IPS-15b (cell line): ENCODE results near the gene LLGL1.

ENCODE experiments used
- H3K27me3 ChIP-seq: one replicate; pipeline ENCODE4 v1.6.1; 2013; ENCODE audit warnings: low read length; ENCODE audit not compliant: control insufficient read depth, insufficient read depth
- H3K36me3 ChIP-seq: one replicate; pipeline ENCODE4 v1.6.1; 2013; ENCODE audit warnings: low read length; ENCODE audit not compliant: control insufficient read depth, insufficient read depth
- H3K4me1 ChIP-seq: one replicate; pipeline ENCODE4 v1.6.1; 2013; ENCODE audit warnings: mild to moderate bottlenecking, low read length; ENCODE audit not compliant: control insufficient read depth, insufficient read depth
- H3K4me3 ChIP-seq: one replicate; pipeline ENCODE4 v1.5.1; 2013; ENCODE audit warnings: low read depth, low read length
- H3K9ac ChIP-seq: one replicate; pipeline ENCODE4 v1.6.1; 2013; ENCODE audit warnings: low read depth, mild to moderate bottlenecking, low read length
- H3K9me3 ChIP-seq: one replicate; pipeline ENCODE4 v1.6.1; 2013; ENCODE audit warnings: mild to moderate bottlenecking, low read length; ENCODE audit not compliant: control insufficient read depth, insufficient read depth

Gene LLGL1

GRCh38 chr17:18185391-18185790 is 40.0 kb upstream of the LLGL1 start:
- H3K9me3 ChIP-seq, result no peaks in the 10 kb centered on the region
- peaks cover 16% of the 10 kb centered on the region for H3K36me3 ChIP-seq
- H3K4me1 ChIP-seq, result peaks cover 13% of the 10 kb centered on the region
- peak overlapping the region; percentile 87 for H3K4me3 ChIP-seq
- H3K27me3 ChIP-seq, result no peaks in the 10 kb centered on the region
- H3K9ac ChIP-seq, result peak overlapping the region; percentile 47

- Histone ChIP-seq H3K9me3 (no peaks in the 10 kb centered on the region), H3K27me3 (no peaks in the 10 kb centered on the region), H3K4me3 (peak overlapping the region; percentile 87), H3K4me1 (peaks cover 13% of the 10 kb centered on the region), H3K36me3 (peaks cover 16% of the 10 kb centered on the region), H3K9ac (peak overlapping the region; percentile 47)
Measured at GRCh38 chr17:18185832-18186626, 39.4 kb upstream of the LLGL1 start.

GRCh38 chr17:18186627-18186982 is 38.8 kb upstream of the LLGL1 start:
- peak overlapping the region; percentile 20 for H3K9ac ChIP-seq
- H3K4me3 ChIP-seq, result peak overlapping the region; percentile 87
- peaks cover 16% of the 10 kb centered on the region for H3K36me3 ChIP-seq
- H3K4me1 ChIP-seq, result peaks cover 13% of the 10 kb centered on the region
- H3K9me3 ChIP-seq, result no peaks in the 10 kb centered on the region
- H3K27me3 ChIP-seq, result no peaks in the 10 kb centered on the region

- Histone ChIP-seq H3K4me3 (peak overlapping the region; percentile 18), H3K27me3 (no peaks in the 10 kb centered on the region), H3K9me3 (no peaks in the 10 kb centered on the region), H3K36me3 (peaks cover 16% of the 10 kb centered on the region), H3K4me1 (peaks cover 13% of the 10 kb centered on the region), H3K9ac (peak overlapping the region; percentile 9)
Measured at GRCh38 chr17:18187226-18187625, 38.2 kb upstream of the LLGL1 start.

GRCh38 chr17:18187821-18188761 is 37.3 kb upstream of the LLGL1 start:
- Histone ChIP-seq H3K27me3 (no peaks in the 10 kb centered on the region), H3K9me3 (no peaks in the 10 kb centered on the region), H3K4me3 (peak overlapping the region; percentile 18), H3K4me1 (peaks cover 13% of the 10 kb centered on the region), H3K36me3 (peaks cover 16% of the 10 kb centered on the region), H3K9ac (no peak overlapping the region)

GRCh38 chr17:18190628-18191235 is 34.7 kb upstream of the LLGL1 start:
- Histone ChIP-seq H3K4me1 (peaks cover 8% of the 10 kb centered on the region), H3K9ac (no peak overlapping the region), H3K27me3 (no peaks in the 10 kb centered on the region), H3K9me3 (no peaks in the 10 kb centered on the region), H3K36me3 (peaks cover 26% of the 10 kb centered on the region), H3K4me3 (no peak overlapping the region)

GRCh38 chr17:18191236-18191667 is 34.2 kb upstream of the LLGL1 start:
- Histone ChIP-seq H3K36me3 (peaks cover 30% of the 10 kb centered on the region), H3K9ac (no peak overlapping the region), H3K4me3 (no peak overlapping the region), H3K9me3 (no peaks in the 10 kb centered on the region), H3K27me3 (no peaks in the 10 kb centered on the region), H3K4me1 (peaks cover 4% of the 10 kb centered on the region)

GRCh38 chr17:18191967-18192366 is 33.5 kb upstream of the LLGL1 start:
- H3K9me3 ChIP-seq, result no peaks in the 10 kb centered on the region
- no peaks in the 10 kb centered on the region for H3K27me3 ChIP-seq
- peaks cover 34% of the 10 kb centered on the region for H3K36me3 ChIP-seq
- H3K9ac ChIP-seq, result no peak overlapping the region
- H3K4me3 ChIP-seq, result no peak overlapping the region
- H3K4me1 ChIP-seq, result peaks cover 2% of the 10 kb centered on the region

- Histone ChIP-seq H3K36me3 (peaks cover 35% of the 10 kb centered on the region), H3K4me1 (no peaks in the 10 kb centered on the region), H3K9me3 (no peaks in the 10 kb centered on the region), H3K4me3 (no peak overlapping the region), H3K27me3 (no peaks in the 10 kb centered on the region), H3K9ac (no peak overlapping the region)
Measured at GRCh38 chr17:18194394-18194793, 31.0 kb upstream of the LLGL1 start.

GRCh38 chr17:18194804-18195203 is 30.6 kb upstream of the LLGL1 start:
- Histone ChIP-seq H3K9ac (no peak overlapping the region), H3K4me1 (no peaks in the 10 kb centered on the region), H3K4me3 (no peak overlapping the region), H3K9me3 (no peaks in the 10 kb centered on the region), H3K27me3 (no peaks in the 10 kb centered on the region), H3K36me3 (peaks cover 33% of the 10 kb centered on the region)

- H3K9ac ChIP-seq, result no peak overlapping the region
- no peaks in the 10 kb centered on the region for H3K27me3 ChIP-seq
- no peaks in the 10 kb centered on the region for H3K9me3 ChIP-seq
- peaks cover 34% of the 10 kb centered on the region for H3K36me3 ChIP-seq
- H3K4me3 ChIP-seq, result no peak overlapping the region
- H3K4me1 ChIP-seq, result no peaks in the 10 kb centered on the region
Measured at GRCh38 chr17:18195246-18195645, 30.2 kb upstream of the LLGL1 start.
